Suprapubic skin (tissue), 4 donors: ENCODE results near the gene SLC34A1. TPM values are rescaled to one million over a fixed set of nuclear protein-coding genes. Genes with fewer than 3 reads are reported as not detected.
"Not testable (repeated sequence)": the region's sequence is repeated elsewhere in the genome, so short reads cannot be mapped to it uniquely, and the experiment has no call there.

Experiments used
- DNase-seq, 2 donors: peaks; one replicate each; pipeline ENCODE4 v3.0.0-alpha.2; 2019; ENCODE audit warnings: low spot score in 2 of 2
- H3K27ac ChIP-seq: fragments of 200-600 bp; sonication (generic); one replicate; pipeline ENCODE4 v1.5.1; 2019
- H3K27me3 ChIP-seq: fragments of 200-600 bp; sonication (generic); one replicate; pipeline ENCODE4 v1.5.1; 2019
- H3K36me3 ChIP-seq: fragments of 200-600 bp; sonication (generic); one replicate; pipeline ENCODE4 v1.5.1; 2019
- H3K4me1 ChIP-seq: fragments of 200-600 bp; sonication (generic); one replicate; pipeline ENCODE4 v1.5.1; 2019
- H3K4me3 ChIP-seq: fragments of 200-600 bp; sonication (generic); one replicate; pipeline ENCODE4 v1.5.1; 2019; ENCODE audit warnings: mild to moderate bottlenecking
- H3K9me3 ChIP-seq: fragments of 200-600 bp; sonication (generic); one replicate; pipeline ENCODE4 v1.5.1; 2019
- CTCF ChIP-seq, 2 donors: fragments of 200-600 bp in 1 of 2; fragments of 450-650 bp in 1 of 2; sonication (generic) in 1 of 2; IDR thresholded peaks; one replicate each; pipeline ENCODE4 v1.5.1; 2016 to 2019; ENCODE audit warnings: antibody characterized with exemption in 2 of 2, mild to moderate bottlenecking in 1 of 2, moderate library complexity in 1 of 2
- EP300 ChIP-seq: sonication (generic); formaldehyde crosslinking; IDR thresholded peaks from one replicate; pipeline ENCODE4 v1.6.1; 2017; ENCODE audit warnings: antibody characterized with exemption
- POLR2A ChIP-seq, 2 donors: fragments of 450-650 bp; IDR thresholded peaks; one replicate each; pipeline ENCODE4 v1.6.1; 2017; ENCODE audit warnings: antibody characterized with exemption in 2 of 2, mild to moderate bottlenecking in 2 of 2, moderate library complexity in 2 of 2
- POLR2AphosphoS5 ChIP-seq, 3 donors: sonication (generic); formaldehyde crosslinking; IDR thresholded peaks; one replicate each; pipeline ENCODE4 v1.6.1; 2017; ENCODE audit warnings: antibody characterized with exemption in 3 of 3
- WGBS: methylation state at CpG from one replicate; pipeline ENCODE4 v1.1.5; 2018; 5-methylcytosine and 5-hydroxymethylcytosine counted together
- total RNA-seq, 4 donors: library from RNA; depleted of rRNA; stranded (reverse); fragments of >200 nt; gene quantifications; one replicate each; pipeline ENCODE4 v1.1.0, GENCODE V29; 2016

Gene SLC34A1
- total RNA-seq, 4 donors from 2014 or later, result 0.29 TPM; not detected in 3

- Histone ChIP-seq H3K4me1 (no peaks in the 10 kb centered on the region), H3K9me3 (no peaks in the 10 kb centered on the region), H3K36me3 (no peaks in the 10 kb centered on the region), H3K27me3 (no peaks in the 10 kb centered on the region), H3K4me3 (no peak overlapping the region), H3K27ac (no peak overlapping the region)
- TF ChIP-seq CTCF (IDR thresholded peaks at IDR 0.05), result no peak
- no peak for TF ChIP-seq POLR2A (IDR thresholded peaks at IDR 0.05)
- no peak for TF ChIP-seq EP300
- TF ChIP-seq POLR2AphosphoS5 (IDR thresholded peaks at IDR 0.05), result no peak
- 67% methylated on average over 8 of the region's 8 CpGs for whole genome bisulfite sequencing
- no peak for DNase-seq
Measured at GRCh38 chr5:177412603-177413233, 28.5 kb downstream of the SLC34A1 start.

GRCh38 chr5:177414481-177414880 is 30.2 kb downstream of the SLC34A1 start:
- Histone ChIP-seq H3K27me3 (no peaks in the 10 kb centered on the region), H3K4me3 (no peak overlapping the region), H3K27ac (no peak overlapping the region), H3K4me1 (no peaks in the 10 kb centered on the region), H3K9me3 (no peaks in the 10 kb centered on the region), H3K36me3 (no peaks in the 10 kb centered on the region)
- WGBS, result 85% methylated on average over 3 of the region's 3 CpGs
- no peak for DNase-seq
- no peak for TF ChIP-seq CTCF (IDR thresholded peaks at IDR 0.05)
- no peak for TF ChIP-seq POLR2AphosphoS5 (IDR thresholded peaks at IDR 0.05)
- TF ChIP-seq POLR2A (IDR thresholded peaks at IDR 0.05), result no peak
- TF ChIP-seq EP300, result no peak

GRCh38 chr5:177417081-177417480 is 32.8 kb downstream of the SLC34A1 start:
- not testable (repeated sequence) for H3K27me3 ChIP-seq, H3K27ac ChIP-seq, H3K9me3 ChIP-seq, H3K4me1 ChIP-seq, H3K4me3 ChIP-seq, DNase-seq, H3K36me3 ChIP-seq
- 96% methylated on average over 6 of the region's 6 CpGs for WGBS

- no peaks in the 10 kb centered on the region for H3K36me3 ChIP-seq
- H3K4me1 ChIP-seq, result no peaks in the 10 kb centered on the region
- H3K9me3 ChIP-seq, result no peaks in the 10 kb centered on the region
- DNase-seq, result no peak
- H3K27ac ChIP-seq, result no peak overlapping the region
- no peak overlapping the region for H3K4me3 ChIP-seq
- TF ChIP-seq CTCF (IDR thresholded peaks at IDR 0.05) (no peak), POLR2A (IDR thresholded peaks at IDR 0.05) (no peak), EP300 (no peak), POLR2AphosphoS5 (IDR thresholded peaks at IDR 0.05) (no peak)
- no peaks in the 10 kb centered on the region for H3K27me3 ChIP-seq
- WGBS, result 85% methylated on average over 3 of the region's 3 CpGs
Measured at GRCh38 chr5:177419046-177419445, 34.8 kb downstream of the SLC34A1 start.

- not testable (repeated sequence) for H3K9me3 ChIP-seq, H3K4me3 ChIP-seq, H3K27ac ChIP-seq, DNase-seq, H3K27me3 ChIP-seq, H3K36me3 ChIP-seq, H3K4me1 ChIP-seq
- 80% methylated on average over 7 of the region's 7 CpGs for WGBS
Measured at GRCh38 chr5:177420472-177420871, 36.2 kb downstream of the SLC34A1 start.

- no peaks in the 10 kb centered on the region for H3K27me3 ChIP-seq
- DNase-seq, result no peak
- TF ChIP-seq POLR2A (IDR thresholded peaks at IDR 0.05) (no peak), EP300 (no peak), POLR2AphosphoS5 (IDR thresholded peaks at IDR 0.05) (no peak), CTCF (IDR thresholded peaks at IDR 0.05) (no peak)
- no peaks in the 10 kb centered on the region for H3K9me3 ChIP-seq
- H3K4me3 ChIP-seq, result no peak overlapping the region
- WGBS, result 83% methylated on average over 6 of the region's 6 CpGs
- no peaks in the 10 kb centered on the region for H3K36me3 ChIP-seq
- peaks cover 7% of the 10 kb centered on the region for H3K4me1 ChIP-seq
- no peak overlapping the region for H3K27ac ChIP-seq
Measured at GRCh38 chr5:177421062-177421798, 37.0 kb downstream of the SLC34A1 start.
